Osteocyte (in vitro differentiated cells): Measurements from ENCODE around the gene CNTN5. TPM values are rescaled to one million over a fixed set of nuclear protein-coding genes. Genes with fewer than 3 reads are reported as not detected.

Source experiments
- DNase-seq: peaks from one replicate; pipeline ENCODE4 v3.0.0; 2021; ENCODE audit warnings: mixed read lengths; ENCODE audit not compliant: unreplicated experiment; ENCODE audit errors: extremely low spot score
- H3K27ac Mint-ChIP-seq: one replicate; pipeline ENCODE4 v1.8.0; 2021; ENCODE audit warnings: mild to moderate bottlenecking, mixed read lengths; ENCODE audit not compliant: unreplicated experiment
- H3K27me3 Mint-ChIP-seq: one replicate; pipeline ENCODE4 v1.8.0; 2021; ENCODE audit warnings: mixed read lengths; ENCODE audit not compliant: unreplicated experiment
- H3K36me3 Mint-ChIP-seq: one replicate; pipeline ENCODE4 v1.8.0; 2021; ENCODE audit warnings: mixed read lengths; ENCODE audit not compliant: unreplicated experiment
- H3K4me1 Mint-ChIP-seq: one replicate; pipeline ENCODE4 v1.8.0; 2021; ENCODE audit warnings: mixed read lengths; ENCODE audit not compliant: unreplicated experiment
- H3K4me3 Mint-ChIP-seq: one replicate; pipeline ENCODE4 v1.8.0; 2021; ENCODE audit warnings: mild to moderate bottlenecking, moderate library complexity, mixed read lengths; ENCODE audit not compliant: unreplicated experiment
- H3K9me3 Mint-ChIP-seq: one replicate; pipeline ENCODE4 v1.8.0; 2021; ENCODE audit warnings: mixed read lengths; ENCODE audit not compliant: unreplicated experiment
- total RNA-seq: library from RNA; stranded (reverse); gene quantifications from 2 replicates; pipeline ENCODE4 v1.2.1, GENCODE V29; 2021
- TF ChIP-seq, protein P1 (sequence below): fragments of 200-600 bp; sonication (generic); IDR thresholded peaks from 2 replicates; pipeline ENCODE4 v1.5.0; 2021; ENCODE audit warnings: antibody characterized with exemption, mild to moderate bottlenecking, moderate library complexity

The CNTN5 gene
- total RNA-seq, 1 donor from 2014 or later, result 0.30 TPM

DNA sequence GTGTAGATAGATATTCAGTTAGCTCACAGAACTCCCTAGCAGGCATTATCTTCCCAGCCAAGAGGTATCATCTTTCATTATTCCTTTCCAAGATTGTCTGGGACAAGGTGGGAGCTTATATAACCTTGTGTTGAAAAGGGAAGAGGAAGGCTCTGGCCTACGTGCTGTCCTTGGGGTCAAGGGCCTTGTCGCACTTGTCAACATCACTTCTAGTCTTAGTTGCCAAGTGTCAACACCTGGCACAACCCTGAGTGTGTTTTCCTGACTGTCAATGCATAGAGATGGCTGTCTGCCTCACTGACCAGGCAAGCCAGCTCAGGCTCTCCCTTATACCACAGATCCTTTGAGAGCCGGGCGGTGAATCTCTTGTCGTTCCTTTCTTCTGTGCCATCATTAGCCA, 331.9 kb downstream of the CNTN5 start:
- DNase-seq, result no peak
- peaks cover 7% of the 10 kb centered on the region for H3K27me3 Mint-ChIP-seq
- no peak overlapping the region for H3K27ac Mint-ChIP-seq
- no peaks in the 10 kb centered on the region for H3K9me3 Mint-ChIP-seq
- H3K36me3 Mint-ChIP-seq, result no peaks in the 10 kb centered on the region
- no peak overlapping the region for H3K4me3 Mint-ChIP-seq
- H3K4me1 Mint-ChIP-seq, result no peaks in the 10 kb centered on the region
- TF ChIP-seq, protein P1, sequence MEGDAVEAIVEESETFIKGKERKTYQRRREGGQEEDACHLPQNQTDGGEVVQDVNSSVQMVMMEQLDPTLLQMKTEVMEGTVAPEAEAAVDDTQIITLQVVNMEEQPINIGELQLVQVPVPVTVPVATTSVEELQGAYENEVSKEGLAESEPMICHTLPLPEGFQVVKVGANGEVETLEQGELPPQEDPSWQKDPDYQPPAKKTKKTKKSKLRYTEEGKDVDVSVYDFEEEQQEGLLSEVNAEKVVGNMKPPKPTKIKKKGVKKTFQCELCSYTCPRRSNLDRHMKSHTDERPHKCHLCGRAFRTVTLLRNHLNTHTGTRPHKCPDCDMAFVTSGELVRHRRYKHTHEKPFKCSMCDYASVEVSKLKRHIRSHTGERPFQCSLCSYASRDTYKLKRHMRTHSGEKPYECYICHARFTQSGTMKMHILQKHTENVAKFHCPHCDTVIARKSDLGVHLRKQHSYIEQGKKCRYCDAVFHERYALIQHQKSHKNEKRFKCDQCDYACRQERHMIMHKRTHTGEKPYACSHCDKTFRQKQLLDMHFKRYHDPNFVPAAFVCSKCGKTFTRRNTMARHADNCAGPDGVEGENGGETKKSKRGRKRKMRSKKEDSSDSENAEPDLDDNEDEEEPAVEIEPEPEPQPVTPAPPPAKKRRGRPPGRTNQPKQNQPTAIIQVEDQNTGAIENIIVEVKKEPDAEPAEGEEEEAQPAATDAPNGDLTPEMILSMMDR, result no peak

- H3K27ac Mint-ChIP-seq, result no peak overlapping the region
- no peak for DNase-seq
- H3K36me3 Mint-ChIP-seq, result no peaks in the 10 kb centered on the region
- peaks cover 36% of the 10 kb centered on the region for H3K27me3 Mint-ChIP-seq
- no peaks in the 10 kb centered on the region for H3K9me3 Mint-ChIP-seq
- TF ChIP-seq, protein P1, result no peak
- peaks cover 7% of the 10 kb centered on the region for H3K4me1 Mint-ChIP-seq
- no peak overlapping the region for H3K4me3 Mint-ChIP-seq
Measured at GRCh38 chr11:99366546-99366945, 345.8 kb downstream of the CNTN5 start.

DNA sequence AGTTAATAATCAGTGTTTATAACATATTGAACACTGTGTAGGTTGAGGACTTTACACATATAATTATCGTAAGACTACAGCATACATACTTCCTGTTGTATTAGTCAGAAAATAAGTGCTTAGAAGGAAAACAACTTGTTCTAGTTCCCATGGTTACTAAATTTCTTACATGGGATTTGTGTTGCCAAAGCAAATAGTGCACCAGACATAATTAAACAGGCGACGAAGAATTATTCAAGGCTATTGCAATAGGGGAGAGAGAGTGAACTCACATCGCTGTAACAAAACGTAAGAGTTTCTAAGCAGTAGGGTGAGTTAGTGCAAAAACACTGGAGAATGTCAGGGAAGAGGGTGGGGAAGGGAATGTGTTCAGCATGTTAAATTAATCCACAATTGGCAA, 347.8 kb downstream of the CNTN5 start:
- TF ChIP-seq, protein P1, result no peak
- no peak for DNase-seq
- Mint-ChIP-seq H3K27ac (no peak overlapping the region), H3K36me3 (no peaks in the 10 kb centered on the region), H3K4me3 (no peak overlapping the region), H3K9me3 (no peaks in the 10 kb centered on the region), H3K4me1 (peaks cover 7% of the 10 kb centered on the region), H3K27me3 (peaks cover 25% of the 10 kb centered on the region)

GRCh38 chr11:99370549-99371216, 349.9 kb downstream of the CNTN5 start:
- TF ChIP-seq, protein P1, result no peak
- Mint-ChIP-seq H3K27ac (no peak overlapping the region), H3K36me3 (no peaks in the 10 kb centered on the region), H3K4me3 (no peak overlapping the region), H3K4me1 (peaks cover 7% of the 10 kb centered on the region), H3K27me3 (peaks cover 16% of the 10 kb centered on the region), H3K9me3 (peaks cover 3% of the 10 kb centered on the region)
- no peak for DNase-seq

GRCh38 chr11:99371257-99371656, 350.5 kb downstream of the CNTN5 start:
- Mint-ChIP-seq H3K4me3 (no peak overlapping the region), H3K27ac (no peak overlapping the region), H3K27me3 (peaks cover 16% of the 10 kb centered on the region), H3K4me1 (peaks cover 7% of the 10 kb centered on the region), H3K36me3 (no peaks in the 10 kb centered on the region), H3K9me3 (peaks cover 3% of the 10 kb centered on the region)
- DNase-seq, result no peak
- TF ChIP-seq, protein P1, result no peak
